Stimulated activated naive CD8-positive, alpha-beta T cell treated with anti-CD3 and anti-CD28 coated beads, Interleukin-15, Interleukin-2, amounts not matched to agents 100 U/mL and 50 U/mL, for 24 hours (primary cell): Measurements from ENCODE around the gene TRAF3.
"Not testable (repeated sequence)": the region's sequence is repeated elsewhere in the genome, so short reads cannot be mapped to it uniquely, and the experiment has no call there.

Experiments
- ATAC-seq: fragments of 150-1000 bp; cut with Tn5 transposase; one replicate; pipeline ENCODE4 v1.10.0; 2021
- DNase-seq: peaks from one replicate; pipeline ENCODE4 v3.0.0; 2021

TRAF3 gene

DNA sequence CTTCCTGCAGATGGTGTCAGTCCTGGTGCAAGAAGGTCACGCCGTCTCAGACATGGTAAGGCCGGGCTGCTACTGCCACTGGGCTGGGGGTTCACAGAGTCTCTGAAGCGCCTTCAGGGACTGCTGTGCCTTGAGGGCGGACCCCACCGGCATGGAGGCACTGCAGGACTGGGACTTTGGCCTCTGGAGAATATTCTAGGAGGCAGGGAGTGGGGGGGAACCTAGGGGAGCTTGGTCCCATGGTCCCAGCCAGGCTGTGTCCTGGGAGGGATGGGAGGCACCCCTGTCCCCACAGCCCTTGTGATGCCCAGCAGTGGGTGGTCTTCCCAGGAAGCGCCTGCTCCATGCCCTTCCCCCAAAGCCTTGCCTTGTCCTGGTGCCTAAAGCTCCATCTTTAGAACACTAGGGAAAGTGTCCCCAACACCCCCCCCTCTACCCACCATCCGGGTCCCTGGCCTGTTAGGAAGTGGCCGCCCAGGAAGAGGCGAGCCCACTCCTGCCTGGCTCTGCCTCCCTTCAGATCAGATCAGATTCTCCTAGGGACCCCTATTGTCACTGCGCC is 146.8 kb downstream of the TRAF3 start:
- ATAC-seq (no peak), DNase-seq (no peak)

DNA sequence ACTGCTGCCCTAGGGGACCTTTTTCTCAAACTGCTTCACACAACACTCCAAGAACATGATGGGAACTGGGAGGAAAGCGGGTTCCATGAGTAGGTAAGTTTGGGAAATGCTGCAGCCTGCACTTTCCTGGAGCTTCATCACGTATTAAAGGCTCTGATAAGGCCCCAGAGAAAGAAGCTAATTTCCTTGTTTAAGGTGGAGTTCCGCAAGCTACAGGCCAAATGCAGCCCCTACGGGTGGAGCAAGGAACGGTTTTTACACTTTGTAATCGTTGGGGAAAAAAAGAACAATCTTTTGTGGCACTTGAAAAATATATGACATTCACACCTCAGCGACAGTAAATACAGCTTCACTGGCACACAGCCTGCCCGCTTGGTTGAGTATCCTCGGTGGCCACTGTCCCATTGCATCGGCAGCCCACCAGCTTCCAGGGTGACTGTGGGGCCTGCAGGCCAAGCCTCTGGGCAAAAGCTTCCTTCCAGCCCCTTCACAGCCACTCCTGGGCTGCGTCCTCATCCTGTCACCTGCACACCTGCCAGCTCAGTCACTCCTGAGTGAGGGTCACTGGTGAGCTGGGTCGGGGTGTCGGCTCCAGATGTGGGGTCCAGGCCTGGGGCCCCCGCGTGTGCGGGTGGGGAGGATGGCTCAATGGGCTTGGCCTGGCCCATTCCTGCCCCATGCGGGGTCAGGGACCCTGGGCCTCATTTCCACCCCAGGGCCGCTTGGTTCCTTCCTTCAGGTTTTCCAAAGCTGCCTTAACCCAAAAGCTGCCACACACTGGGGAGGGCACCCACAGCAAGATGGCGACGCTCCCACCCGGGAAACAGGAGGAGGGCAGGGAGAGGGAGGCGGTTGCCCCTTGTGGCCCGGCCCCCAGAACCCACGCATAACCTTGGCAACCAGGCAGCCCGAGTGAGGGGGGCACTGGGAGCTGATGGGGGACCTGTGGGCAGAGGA is 147.7 kb downstream of the TRAF3 start:
- ATAC-seq, result no peak
- DNase-seq, result no peak

DNA sequence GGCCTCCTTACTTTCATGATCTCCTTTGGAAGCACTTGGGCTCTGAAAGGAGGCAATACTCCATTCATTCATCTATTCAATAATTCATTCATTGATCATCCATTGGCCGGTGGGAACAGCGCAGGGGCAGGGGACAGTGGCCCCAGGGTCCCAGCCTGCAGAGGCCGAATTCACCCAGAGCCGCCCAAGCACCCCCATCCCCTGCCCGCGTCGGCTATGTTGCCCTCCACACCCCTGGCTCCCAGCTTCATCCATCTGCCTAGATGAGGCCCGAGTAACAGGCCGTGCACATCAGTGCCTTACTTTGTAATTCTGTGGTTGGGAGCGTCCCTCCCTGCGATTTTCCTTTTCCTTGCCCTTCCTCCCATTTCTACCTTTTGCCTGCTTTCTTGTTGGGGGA is 148.4 kb downstream of the TRAF3 start:
- ATAC-seq, result no peak
- no peak for DNase-seq

DNA sequence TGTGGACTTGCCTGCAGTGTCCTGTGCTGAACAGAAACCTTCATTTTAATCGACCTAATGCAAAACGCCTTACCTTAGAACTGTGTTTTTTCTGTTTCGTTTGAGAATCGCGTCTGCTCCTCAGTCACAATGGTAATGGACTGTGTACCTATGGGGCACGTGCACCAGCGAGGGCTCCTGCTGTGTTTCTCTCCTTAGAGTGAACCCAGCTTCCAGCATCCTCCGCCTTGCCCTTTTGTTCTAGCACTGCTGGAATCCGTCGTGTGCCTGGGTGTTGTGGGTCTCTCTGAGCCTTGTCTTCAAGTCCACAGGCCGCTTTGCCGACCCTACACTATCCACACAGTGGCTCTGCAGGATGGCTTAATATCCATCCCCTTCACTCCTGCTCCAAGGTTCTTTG is 148.9 kb downstream of the TRAF3 start:
- no peak for DNase-seq
- no peak for ATAC-seq

DNA sequence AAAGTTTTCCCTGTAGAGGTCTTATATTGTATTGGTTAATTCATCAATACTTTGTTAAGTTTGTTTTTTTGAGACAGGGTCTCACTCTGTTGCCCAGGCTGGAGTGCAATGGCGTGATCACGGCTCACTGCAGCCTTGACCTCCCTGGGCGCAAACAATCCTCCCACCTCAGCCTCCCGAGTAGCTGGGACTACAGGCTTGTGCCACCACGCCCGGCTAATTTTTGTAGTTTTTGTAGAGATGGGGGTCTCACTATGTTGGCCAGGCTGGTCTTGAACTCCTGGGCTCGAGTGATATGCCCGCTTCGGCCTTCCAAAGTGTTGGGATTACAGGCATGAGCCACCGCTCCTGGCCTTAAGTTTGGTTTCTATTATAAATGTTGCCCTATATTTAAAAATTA is 149.6 kb downstream of the TRAF3 start:
- not testable (repeated sequence) for DNase-seq

DNA sequence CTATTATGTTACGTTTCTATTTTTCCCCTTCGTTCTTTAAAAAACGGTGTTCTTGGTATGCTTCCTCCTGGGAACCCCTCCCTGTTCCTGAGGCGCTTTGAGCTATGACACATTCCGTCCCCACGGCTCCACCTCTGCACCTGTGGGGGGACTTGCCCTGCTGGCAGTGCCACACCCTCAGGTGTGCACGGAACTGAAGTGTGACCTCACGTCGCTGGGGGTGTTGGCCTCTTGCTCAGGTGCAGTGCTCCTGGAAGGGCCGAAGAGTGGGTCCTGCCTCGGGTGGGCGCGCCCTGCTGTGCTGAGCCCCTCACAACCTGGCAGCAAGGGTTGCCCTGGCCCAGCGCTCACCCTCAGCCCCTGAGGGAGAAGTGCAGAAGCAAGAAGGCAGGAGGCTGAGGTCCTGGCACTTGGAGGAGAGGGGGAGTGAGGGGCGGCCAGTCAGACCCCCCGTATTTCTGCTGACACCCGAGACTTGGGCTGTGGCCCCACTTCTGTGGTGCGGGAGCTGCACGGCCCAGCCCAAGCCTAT is 150.2 kb downstream of the TRAF3 start:
- no peak for DNase-seq
- ATAC-seq, result no peak

More for the DNA sequence above, 149.6 kb downstream of the TRAF3 start:
- ATAC-seq, result not testable (repeated sequence)

DNA sequence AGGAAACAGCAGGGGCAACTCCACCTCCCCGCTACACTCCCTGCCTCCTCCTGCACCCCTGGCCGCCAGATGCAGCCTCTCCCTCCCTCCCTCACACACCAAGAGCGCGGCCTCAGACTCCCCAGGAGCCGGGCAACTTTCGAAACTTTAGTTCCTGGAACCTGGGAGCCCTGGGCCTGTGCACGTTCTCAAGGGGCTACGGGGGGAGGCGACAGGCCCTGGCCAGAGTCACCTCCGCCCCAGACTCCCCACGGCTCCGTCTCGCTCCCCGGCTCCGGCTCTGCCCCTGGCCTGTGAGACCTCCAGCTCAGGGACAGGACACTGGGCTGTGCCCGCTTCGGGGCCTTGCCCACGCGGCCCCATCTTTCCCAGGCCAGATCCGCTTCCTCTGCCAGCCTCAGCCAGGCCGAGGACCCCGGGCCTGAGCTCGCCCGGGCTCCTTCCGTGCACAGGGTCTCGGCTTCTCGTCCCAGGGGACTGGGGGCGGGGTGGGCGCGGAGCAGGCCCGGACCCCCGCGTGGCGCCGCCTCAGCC is 150.7 kb downstream of the TRAF3 start:
- no peak for DNase-seq
- ATAC-seq, result peak; percentile 11

DNA sequence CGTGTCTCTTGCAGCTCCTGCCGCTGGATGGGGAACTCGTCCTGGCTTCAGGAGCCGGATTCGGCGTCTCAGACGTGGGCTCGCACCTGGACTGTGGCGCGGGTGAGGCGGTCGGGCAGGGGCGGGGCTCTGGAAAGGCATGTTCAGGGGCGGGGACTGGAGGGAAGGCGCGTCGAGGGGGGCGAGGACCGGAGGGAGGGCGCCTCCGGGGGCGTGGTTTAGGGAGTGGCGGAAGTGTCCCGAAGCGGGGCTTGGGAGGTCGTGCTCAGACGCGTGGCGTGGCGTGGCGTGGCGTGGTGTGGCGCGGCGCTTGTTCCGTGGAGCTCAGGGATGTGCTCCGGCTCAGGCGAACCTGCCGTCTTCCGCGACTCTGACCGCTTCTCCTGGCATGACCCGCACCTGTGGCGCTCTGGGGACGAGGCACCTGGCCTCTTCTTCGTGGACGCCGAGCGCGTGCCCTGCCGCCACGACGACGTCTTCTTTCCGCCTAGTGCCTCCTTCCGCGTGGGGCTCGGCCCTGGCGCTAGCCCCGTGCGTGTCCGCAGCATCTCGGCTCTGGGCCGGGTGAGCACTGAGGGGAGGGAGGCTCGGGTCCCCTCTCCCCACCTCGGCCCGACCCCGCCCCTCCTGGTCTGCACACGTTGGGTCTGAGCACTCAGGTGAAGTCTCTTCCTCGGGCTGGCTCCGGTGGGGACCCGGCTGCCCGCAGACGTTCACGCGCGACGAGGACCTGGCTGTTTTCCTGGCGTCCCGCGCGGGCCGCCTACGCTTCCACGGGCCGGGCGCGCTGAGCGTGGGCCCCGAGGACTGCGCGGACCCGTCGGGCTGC is 151.4 kb downstream of the TRAF3 start:
- DNase-seq (peak; percentile 76), ATAC-seq (peak; percentile 75)

DNA sequence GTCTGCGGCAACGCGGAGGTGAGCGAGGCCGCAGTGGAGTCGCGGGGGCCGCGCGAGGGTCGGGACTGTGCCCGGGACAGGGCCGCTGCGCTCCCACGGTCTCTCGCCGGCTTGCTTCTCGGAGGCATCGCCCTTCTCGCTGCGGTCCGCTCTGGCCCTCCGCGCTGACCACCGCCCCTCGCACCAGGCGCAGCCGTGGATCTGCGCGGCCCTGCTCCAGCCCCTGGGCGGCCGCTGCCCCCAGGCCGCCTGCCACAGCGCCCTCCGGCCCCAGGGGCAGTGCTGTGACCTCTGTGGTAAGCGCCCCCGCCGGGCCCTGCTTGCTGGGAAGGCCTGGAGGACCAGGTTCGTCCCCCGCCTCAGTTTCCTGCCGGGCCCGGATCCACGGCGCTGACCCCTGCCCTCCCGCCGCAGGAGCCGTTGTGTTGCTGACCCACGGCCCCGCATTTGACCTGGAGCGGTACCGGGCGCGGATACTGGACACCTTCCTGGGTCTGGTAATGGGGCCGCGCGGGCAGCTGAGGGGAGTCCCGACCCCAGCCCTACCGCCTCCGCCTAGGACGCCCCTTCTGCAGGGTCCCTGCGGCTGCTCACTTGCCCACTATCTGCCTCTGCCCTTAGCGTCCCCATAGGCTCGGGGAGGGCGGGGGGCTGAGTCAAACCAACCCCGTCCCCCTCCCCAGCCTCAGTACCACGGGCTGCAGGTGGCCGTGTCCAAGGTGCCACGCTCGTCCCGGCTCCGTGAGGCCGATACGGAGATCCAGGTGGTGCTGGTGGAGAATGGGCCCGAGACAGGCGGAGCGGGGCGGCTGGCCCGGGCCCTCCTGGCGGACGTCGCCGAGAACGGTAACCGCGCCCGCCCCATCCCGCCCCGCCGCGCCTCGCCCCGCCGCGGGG is 152.2 kb downstream of the TRAF3 start:
- no peak for DNase-seq
- ATAC-seq, result no peak

DNA sequence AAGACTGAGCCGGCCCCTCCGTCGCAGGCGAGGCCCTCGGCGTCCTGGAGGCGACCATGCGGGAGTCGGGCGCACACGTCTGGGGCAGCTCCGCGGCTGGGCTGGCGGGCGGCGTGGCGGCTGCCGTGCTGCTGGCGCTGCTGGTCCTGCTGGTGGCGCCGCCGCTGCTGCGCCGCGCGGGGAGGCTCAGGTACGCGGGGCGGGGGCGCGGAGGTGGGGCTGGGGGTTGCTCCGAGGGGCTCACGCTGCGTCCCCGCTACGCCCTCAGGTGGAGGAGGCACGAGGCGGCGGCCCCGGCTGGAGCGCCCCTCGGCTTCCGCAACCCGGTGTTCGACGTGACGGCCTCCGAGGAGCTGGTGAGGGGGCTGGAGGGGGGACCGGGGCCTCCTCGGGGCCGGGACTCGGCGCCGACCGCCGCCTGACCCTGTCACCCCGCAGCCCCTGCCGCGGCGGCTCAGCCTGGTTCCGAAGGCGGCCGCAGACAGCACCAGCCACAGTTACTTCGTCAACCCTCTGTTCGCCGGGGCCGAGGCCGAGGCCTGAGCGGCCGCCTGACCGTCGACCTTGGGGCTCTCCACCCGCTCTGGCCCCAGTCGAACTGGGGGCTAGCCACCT is 153.0 kb downstream of the TRAF3 start:
- DNase-seq (no peak), ATAC-seq (no peak)

DNA sequence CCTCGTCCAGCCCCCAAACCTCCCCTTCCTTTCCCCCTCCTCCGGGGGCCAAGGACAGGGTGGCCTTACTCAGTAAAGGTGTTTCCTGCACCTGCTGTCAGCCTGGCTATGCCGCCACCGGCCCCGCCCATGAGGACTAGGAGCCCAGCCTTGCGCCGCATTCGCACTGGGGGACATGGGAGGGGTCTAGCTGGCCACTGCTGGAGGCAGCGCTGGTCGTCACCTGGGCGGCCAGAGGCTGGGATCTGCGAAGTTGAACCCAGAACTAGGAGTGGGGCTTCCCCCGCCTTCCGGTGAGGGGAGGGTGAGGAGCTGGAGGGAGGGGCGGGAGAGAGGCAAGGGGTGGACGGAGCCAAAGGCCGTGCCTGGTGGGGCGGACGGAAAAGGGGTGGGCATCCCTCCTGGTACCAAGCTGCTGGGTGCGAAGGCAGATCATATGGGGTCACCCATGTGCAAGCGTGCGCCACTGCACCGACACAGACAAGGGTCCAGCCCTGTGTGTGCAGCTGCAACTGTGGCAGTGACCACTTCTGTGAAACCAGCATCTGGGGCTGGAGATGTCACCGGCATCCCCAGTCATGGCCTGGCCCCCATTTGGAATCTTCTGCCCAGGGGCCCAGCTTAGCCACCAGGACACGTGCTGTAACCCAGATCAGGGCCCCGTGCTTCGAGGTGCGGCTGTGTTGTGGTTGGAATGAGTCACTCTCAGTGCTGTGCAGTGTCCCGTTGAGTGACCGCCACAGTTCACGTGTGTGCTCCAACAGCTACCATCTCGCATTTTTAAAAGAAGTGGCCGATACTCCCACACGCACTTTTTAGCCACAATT is 153.7 kb downstream of the TRAF3 start:
- no peak for DNase-seq
- ATAC-seq, result no peak

DNA sequence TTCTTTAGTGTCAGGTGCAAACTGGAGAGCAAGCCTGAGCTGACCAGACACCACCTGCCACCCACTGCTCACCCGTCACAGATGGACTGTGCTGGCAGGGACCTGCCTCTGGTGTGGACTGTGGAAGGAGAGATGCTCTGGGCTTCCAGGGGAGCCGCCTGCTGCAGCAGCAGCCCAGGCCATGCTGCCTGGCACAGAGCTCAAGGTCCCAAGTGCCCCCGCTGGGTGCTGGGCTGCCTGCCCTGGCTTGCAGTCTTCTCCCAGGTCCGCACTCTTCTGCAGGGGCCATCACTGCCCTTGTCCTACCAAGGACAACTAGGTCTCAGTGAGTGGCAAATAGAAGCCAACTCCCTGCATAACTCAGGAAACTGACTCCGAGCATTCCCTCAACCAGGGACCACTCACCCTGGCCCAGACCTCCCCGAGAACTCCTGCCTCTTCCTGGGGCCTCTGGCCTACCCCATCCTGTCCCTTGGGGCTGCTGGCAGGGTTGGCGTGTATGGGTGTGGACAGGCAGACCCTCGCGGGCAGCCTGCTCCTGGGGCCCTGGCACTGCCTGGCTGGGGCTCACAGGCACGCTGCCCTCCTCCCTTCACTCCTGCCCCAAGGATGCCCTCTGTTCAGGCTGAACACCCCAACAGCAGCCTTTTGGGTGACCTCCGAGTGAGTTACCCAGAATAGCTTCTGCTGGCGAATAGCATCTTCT is 154.5 kb downstream of the TRAF3 start:
- ATAC-seq (no peak), DNase-seq (no peak)

DNA sequence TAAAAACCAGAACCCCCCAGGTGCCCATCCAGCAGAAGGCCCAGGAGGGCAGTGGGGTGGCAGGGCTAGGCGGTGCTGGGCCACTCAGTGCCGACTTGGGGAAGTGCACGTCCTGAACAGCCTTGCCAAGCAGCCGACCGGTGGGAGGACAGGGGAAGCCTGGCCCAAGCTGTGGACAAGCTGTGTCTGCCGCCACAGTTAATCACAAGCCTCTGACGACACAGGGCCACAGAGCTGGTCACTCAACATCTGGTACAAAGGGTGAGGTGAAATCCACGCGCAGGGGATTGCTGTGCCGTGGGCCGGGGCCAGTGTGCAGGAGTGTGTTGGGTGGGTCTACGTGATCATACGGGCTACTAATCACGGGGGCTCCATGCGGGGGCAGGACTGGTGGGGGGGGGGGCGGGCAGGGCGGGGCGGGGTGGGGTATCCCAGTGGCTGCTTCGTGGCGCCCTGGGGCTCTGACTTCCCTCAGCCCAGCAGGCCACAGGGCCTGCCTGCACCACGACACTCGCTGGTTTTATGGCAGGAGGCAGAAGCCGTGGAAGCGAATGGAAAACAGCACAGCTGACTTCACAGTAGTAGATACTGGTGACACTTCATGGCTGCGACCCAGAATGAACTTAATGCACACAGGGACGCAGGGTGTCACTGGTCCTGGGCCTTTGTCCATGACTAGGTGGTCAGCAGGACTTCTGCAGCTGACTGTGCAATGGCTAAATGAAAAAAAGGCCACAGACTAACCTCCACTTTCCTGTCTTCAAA is 155.4 kb downstream of the TRAF3 start:
- ATAC-seq (no peak), DNase-seq (no peak)

DNA sequence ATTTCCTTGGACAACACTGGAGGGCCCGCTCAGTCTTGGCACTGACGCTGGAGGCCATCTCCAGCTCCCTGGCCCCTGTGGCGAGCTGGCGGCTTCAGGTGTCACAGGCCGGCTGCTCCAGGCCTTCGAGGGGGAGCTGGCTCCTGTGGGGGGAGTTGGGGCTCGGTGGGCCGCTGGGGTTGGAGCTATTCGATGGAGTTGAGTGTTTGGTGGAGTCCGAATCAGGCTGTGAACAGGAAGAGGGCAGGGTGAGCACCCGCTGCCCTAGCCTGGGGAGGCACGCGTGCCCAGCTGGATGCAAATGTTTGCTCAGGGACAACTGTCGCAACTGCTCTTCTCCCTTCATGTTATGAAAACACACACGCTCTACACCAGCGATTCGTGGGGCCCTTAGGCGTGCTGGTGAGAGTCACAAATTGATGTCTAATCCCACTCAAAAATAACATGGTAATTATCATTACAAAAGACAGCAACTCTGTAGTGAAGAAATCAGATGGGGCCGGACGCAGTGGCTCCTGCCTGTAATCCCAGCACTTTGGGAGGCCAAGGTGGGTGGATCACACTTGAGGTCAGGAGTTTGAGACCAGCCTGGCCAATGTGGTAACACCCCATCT is 156.5 kb downstream of the TRAF3 start:
- ATAC-seq, result no peak

DNA sequence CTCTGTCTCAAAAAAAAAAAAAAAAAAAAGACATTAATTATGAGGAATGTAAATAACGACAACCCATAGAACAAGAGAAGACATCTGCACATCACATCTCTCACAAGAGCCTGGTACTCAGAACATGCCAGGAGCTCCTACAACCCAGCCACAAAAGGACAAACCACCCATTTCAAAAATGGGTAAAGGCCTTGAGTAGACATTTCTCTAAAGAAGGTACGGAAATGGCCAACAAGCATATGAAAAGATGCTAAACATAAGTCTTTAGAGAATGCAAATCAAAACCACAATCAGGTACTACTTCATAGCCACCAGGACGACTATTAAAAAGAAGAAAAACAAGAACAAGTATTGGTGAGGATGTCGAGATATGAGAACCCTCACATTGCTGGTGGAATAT is 158.5 kb downstream of the TRAF3 start:
- DNase-seq (no peak), ATAC-seq (no peak)

More for the DNA sequence above, 156.5 kb downstream of the TRAF3 start:
- DNase-seq, result no peak

DNA sequence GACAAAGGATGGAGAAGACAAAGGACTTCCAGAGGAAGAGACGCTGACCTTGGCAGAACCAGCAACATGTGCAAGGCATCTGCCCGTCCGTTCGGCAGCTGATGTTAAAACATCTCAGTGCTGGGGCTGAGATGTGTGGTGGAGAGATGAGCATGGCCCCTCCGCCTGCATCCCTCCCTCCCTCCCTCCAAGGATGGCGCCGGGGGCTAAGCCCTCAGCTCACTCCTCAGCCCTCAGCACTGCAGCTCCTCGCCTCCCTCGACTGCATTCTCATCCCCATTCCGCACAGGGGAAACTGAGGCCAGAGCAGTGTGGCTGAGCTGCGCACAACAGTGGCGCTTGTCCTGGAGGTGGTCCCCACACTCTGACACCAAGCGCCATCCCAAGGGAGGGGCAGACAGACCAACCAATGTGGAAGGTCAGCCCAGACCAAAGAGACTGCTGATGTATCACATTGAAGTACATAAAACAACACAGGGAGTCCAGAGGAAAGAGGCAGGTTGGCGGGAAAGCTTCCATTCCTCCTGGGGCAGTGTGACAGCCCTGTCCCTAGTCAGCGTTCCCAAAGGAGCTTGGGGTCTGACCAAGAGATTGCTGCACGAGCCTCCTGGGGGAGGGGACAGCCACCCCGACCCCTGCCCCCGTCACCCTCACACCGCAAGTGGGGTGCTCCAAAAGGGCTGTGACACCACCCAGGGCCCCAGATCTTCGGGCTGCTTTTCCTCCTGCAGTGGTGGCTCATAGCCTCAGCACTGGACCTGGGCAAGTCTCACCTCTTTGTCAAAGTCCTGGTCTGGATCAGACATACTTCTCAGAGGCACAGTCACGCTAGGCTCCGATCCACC is 160.3 kb downstream of the TRAF3 start:
- ATAC-seq, result no peak
- no peak for DNase-seq

DNA sequence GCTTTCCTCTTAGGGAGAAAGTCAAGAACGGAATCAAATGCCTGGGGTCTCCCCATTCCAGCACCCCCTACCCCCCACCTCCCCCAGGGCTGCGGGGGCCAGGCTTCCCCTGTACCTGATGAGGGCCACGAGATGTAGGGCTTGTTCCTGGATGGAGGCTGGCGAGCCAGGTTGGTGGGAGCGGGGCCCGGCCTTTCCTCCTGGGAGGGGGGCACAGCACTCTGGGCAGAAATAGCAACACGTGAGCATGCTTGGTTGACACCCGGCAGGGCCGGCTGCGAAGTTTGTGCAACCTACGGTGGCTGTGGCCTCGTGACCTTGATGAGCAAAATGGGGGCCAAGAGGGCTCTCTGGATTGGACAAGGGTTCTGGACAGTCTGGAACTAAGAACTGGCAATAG is 160.9 kb downstream of the TRAF3 start:
- DNase-seq (no peak), ATAC-seq (no peak)
